ENCODE measurements around the gene CNNM2. TPM values are rescaled to one million over a fixed set of nuclear protein-coding genes. Genes with fewer than 3 reads are reported as not detected.
"Not testable (repeated sequence)": the region's sequence is repeated elsewhere in the genome, so short reads cannot be mapped to it uniquely, and the experiment has no call there.

The CNNM2 gene
- total RNA-seq, 1 donor from 2014 or later = 3.9 TPM

DNA sequence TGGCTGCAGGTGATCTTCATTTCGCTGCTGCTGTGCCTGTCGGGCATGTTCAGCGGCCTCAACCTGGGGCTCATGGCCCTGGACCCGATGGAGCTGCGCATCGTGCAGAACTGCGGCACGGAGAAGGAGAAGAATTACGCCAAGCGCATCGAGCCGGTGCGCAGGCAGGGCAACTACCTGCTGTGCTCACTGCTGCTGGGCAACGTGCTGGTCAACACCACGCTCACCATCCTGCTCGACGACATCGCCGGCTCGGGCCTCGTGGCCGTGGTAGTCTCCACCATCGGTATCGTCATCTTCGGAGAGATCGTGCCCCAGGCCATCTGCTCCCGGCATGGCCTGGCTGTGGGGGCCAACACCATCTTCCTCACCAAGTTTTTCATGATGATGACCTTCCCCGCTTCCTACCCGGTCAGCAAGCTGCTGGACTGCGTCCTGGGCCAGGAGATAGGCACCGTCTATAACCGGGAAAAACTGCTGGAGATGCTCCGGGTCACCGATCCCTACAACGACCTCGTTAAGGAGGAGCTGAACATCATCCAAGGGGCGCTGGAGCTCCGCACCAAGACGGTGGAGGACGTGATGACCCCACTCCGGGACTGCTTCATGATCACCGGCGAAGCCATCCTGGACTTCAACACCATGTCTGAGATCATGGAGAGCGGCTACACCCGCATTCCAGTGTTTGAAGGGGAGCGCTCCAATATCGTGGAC lies 1.3 kb downstream of the CNNM2 start:
- no peak for DNase-seq (ENCODE audit: low read depth)
- TF ChIP-seq, protein P1, sequence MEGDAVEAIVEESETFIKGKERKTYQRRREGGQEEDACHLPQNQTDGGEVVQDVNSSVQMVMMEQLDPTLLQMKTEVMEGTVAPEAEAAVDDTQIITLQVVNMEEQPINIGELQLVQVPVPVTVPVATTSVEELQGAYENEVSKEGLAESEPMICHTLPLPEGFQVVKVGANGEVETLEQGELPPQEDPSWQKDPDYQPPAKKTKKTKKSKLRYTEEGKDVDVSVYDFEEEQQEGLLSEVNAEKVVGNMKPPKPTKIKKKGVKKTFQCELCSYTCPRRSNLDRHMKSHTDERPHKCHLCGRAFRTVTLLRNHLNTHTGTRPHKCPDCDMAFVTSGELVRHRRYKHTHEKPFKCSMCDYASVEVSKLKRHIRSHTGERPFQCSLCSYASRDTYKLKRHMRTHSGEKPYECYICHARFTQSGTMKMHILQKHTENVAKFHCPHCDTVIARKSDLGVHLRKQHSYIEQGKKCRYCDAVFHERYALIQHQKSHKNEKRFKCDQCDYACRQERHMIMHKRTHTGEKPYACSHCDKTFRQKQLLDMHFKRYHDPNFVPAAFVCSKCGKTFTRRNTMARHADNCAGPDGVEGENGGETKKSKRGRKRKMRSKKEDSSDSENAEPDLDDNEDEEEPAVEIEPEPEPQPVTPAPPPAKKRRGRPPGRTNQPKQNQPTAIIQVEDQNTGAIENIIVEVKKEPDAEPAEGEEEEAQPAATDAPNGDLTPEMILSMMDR (IDR thresholded peaks at IDR 0.05; ENCODE audit: insufficient read depth, low read length, severe bottlenecking) = no peak
- H3K36me3 ChIP-seq (ENCODE audit: control insufficient read depth, insufficient read depth, low read length) = no peaks in the 10 kb centered on the region
- H3K4me3 ChIP-seq (ENCODE audit: low read depth, low read length) = peak overlapping the region; percentile 96
- FAIRE-seq = no peak
- peaks cover 7% of the 10 kb centered on the region for H3K27me3 ChIP-seq (ENCODE audit: control insufficient read depth, insufficient read depth, low read length)

DNA sequence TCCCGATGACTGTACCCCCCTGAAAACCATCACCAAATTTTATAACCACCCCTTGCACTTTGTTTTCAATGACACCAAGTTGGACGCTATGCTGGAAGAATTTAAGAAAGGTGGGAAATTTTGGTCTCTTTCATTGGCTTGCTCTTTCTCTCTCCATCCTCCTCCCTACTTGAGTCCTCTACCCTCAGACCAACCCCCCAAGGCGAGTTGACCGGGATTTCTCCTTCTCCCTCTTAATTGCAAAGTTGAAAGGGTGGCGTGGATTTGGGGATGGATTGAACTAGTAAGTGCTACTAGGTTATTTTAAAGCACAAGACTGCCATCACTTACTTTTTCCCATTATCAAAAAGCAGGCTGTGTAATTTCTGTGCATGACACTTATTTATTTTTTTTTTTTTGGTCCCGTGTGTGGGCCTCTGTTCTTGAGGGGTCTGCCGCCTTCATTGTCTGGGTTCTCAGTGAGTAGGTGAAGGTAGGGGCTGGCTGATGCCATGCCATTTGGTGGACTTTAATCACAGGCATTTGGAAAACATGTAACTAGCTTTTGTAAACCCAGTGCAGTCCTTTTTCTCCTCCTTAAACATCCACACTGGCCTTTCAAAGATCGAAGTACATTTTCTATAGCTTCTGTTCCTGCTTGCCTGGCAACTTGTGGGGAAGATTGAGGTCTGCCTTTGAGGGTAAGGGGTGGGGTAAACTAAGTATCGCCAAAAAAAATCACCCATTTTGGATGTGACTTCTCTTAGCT lies 2.1 kb downstream of the CNNM2 start:
- FAIRE-seq (no peak), DNase-seq (ENCODE audit: low read depth) (no peak)
- no peak overlapping the region for H3K4me3 ChIP-seq (ENCODE audit: low read depth, low read length)
- TF ChIP-seq, protein P1 (IDR thresholded peaks at IDR 0.05; ENCODE audit: insufficient read depth, low read length, severe bottlenecking) = no peak
- H3K36me3 ChIP-seq (ENCODE audit: control insufficient read depth, insufficient read depth, low read length) = no peaks in the 10 kb centered on the region
- H3K27me3 ChIP-seq (ENCODE audit: control insufficient read depth, insufficient read depth, low read length) = peaks cover 7% of the 10 kb centered on the region

DNA sequence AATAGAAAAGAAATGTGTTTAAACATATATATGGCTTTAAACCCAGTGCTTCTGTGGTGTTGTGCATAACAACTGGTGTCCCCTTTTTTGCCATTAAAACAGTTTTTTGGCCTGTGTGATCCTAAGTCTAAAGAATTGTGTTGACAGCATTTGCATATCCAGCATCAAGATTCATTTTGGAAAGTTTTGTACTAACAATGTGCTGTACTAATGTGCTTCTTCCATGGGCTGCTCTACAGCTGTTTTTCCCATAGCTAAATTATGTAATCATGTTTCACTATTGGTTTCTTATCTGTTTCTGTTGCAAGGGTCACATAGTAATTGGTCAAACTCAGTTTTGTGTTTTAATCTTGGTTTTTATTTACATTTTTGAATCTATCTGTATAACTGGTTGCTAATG lies 5.5 kb downstream of the CNNM2 start:
- Histone ChIP-seq H3K36me3 (ENCODE audit: control insufficient read depth, insufficient read depth, low read length) (no peaks in the 10 kb centered on the region), H3K4me3 (ENCODE audit: low read depth, low read length) (no peak overlapping the region), H3K27me3 (ENCODE audit: control insufficient read depth, insufficient read depth, low read length) (peaks cover 7% of the 10 kb centered on the region)
- DNase-seq (ENCODE audit: low read depth) (no peak), FAIRE-seq (no peak)
- TF ChIP-seq, protein P1 (IDR thresholded peaks at IDR 0.05; ENCODE audit: insufficient read depth, low read length, severe bottlenecking) = no peak

DNA sequence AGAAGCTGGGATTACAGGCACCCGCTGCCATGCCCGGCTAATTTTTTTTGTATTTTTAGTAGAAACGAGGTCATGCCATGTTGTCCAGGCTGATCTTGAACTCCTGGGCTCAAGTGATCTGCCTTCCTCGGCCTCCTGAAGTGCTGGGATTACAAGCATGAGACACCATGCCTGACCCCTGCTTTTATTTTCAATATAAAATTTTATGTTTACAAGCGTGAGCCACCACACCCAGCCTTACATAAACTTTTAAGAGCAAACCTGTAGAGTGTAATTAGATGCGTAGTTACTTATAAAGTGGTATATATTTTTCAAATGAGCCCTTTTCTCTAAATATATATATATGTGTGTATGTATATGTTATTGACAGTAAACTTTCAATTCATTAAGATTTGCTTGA lies 8.7 kb downstream of the CNNM2 start:
- TF ChIP-seq, protein P1 (IDR thresholded peaks at IDR 0.05; ENCODE audit: insufficient read depth, low read length, severe bottlenecking) = no peak
- Histone ChIP-seq H3K4me3 (ENCODE audit: low read depth, low read length) (no peak overlapping the region), H3K36me3 (ENCODE audit: control insufficient read depth, insufficient read depth, low read length) (no peaks in the 10 kb centered on the region), H3K27me3 (ENCODE audit: control insufficient read depth, insufficient read depth, low read length) (no peaks in the 10 kb centered on the region)
- FAIRE-seq (no peak), DNase-seq (ENCODE audit: low read depth) (no peak)

DNA sequence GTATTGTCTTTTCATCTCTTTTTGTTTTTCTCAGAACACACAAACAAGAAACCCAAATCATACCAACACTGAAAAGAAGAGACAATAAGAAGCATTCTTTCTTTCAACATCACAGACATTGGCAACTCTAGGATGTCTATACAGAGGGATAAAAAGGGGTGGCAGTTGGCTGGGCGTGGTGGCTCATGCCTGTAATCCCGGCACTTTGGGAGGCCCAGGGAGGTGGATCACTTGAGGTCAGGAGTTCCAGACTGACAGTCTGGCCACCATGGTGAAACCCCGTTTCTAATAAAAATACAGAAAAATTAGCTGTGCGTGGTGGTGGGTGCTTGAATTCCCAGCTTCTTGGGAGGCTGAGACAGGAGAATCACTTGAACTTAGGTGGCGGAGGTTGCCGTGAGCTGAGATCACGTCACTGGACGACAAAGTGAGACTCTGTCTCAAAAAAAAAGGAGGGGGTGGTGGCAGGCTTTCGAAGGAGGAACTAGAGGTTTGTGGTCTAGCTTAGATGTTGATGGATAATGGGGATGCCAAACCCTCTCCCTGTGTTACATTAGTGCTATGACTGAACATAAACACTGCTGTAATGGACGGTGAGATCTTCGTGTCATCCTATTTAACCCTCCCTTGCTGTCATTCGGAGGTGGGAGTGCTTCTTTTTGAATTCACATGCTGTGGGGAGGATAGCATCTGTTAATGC lies 9.4 kb downstream of the CNNM2 start:
- H3K27me3 ChIP-seq (ENCODE audit: control insufficient read depth, insufficient read depth, low read length) = no peaks in the 10 kb centered on the region
- no peaks in the 10 kb centered on the region for H3K36me3 ChIP-seq (ENCODE audit: control insufficient read depth, insufficient read depth, low read length)
- H3K4me3 ChIP-seq (ENCODE audit: low read depth, low read length) = no peak overlapping the region
- DNase-seq (ENCODE audit: low read depth) (no peak), FAIRE-seq (peak; percentile 52)
- TF ChIP-seq, protein P1 (IDR thresholded peaks at IDR 0.05; ENCODE audit: insufficient read depth, low read length, severe bottlenecking) = no peak

DNA sequence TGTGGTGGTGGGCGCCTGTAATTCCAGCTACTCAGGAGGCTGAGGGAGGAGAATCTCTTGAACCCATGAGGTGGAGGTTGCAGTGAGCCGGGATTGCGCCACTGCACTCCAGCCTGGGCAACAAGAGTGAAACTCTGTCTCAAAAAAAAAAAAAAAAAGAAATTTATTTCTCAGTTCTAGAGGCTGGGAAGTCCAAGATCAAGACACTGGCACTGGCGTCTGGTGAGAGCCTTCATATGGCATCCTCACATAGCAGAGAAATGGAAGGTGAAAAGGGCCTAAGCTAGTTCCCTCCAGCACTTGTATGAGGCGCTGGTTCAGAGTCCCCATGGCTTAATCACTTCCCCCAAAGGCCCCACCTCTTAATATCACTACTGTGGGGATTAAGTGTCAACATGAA lies 10.3 kb downstream of the CNNM2 start:
- H3K36me3 ChIP-seq (ENCODE audit: control insufficient read depth, insufficient read depth, low read length); FAIRE-seq; H3K4me3 ChIP-seq (ENCODE audit: low read depth, low read length); H3K27me3 ChIP-seq (ENCODE audit: control insufficient read depth, insufficient read depth, low read length); DNase-seq (ENCODE audit: low read depth): not testable (repeated sequence)
